Activated naive CD8-positive, alpha-beta T cell treated with anti-CD3 and anti-CD28 coated beads for 36 hours (primary cell): Measurements from ENCODE around the gene UNC5A. TPM values are rescaled to one million over a fixed set of nuclear protein-coding genes. Genes with fewer than 3 reads are reported as not detected.
"Not testable (repeated sequence)": the region's sequence is repeated elsewhere in the genome, so short reads cannot be mapped to it uniquely, and the experiment has no call there.

Experiments used
- DNase-seq: peaks from one replicate; pipeline ENCODE4 v3.0.0; 2021
- H3K27ac Mint-ChIP-seq: one replicate; pipeline ENCODE4 v1.8.0; 2022; ENCODE audit warnings: mild to moderate bottlenecking, moderate library complexity, mixed read lengths
- H3K27me3 Mint-ChIP-seq: one replicate; pipeline ENCODE4 v1.8.0; 2022; ENCODE audit warnings: mild to moderate bottlenecking, mixed read lengths
- H3K36me3 Mint-ChIP-seq: one replicate; pipeline ENCODE4 v1.8.0; 2021; ENCODE audit warnings: mild to moderate bottlenecking, mixed read lengths
- H3K4me1 Mint-ChIP-seq: one replicate; pipeline ENCODE4 v1.8.0; 2021; ENCODE audit warnings: mixed read lengths
- H3K4me3 Mint-ChIP-seq: one replicate; pipeline ENCODE4 v1.8.0; 2022; ENCODE audit warnings: mild to moderate bottlenecking, moderate library complexity, mixed read lengths
- H3K9me3 Mint-ChIP-seq: one replicate; pipeline ENCODE4 v1.8.0; 2022; ENCODE audit warnings: mixed read lengths
- total RNA-seq, 2 experiments: library from RNA; stranded (reverse); gene quantifications; one replicate each; pipeline ENCODE4 v1.2.3, GENCODE V29; 2021

The UNC5A gene
- total RNA-seq, 2 experiments from 2014 or later: not detected

DNA sequence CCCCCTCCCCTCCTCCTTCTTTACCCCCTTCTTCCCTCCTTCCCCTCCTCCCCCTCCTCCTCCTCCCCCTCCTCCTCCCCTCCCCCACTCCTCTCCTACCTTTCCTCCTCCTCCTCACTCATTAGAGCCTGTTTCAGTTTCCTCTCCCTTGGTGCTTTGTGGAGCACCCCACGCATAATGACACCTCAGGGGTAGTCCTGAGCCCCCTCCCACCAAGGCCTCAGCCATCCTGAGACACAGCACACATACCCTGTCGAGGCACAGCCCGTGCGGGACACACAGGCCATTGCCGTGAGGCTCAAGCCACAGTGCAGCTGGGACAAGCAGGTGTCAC lies 53.4 kb downstream of the UNC5A start:
- DNase-seq: no peak
- Mint-ChIP-seq H3K36me3 (no peaks in the 10 kb centered on the region), H3K4me3 (no peak overlapping the region), H3K27me3 (peaks cover 65% of the 10 kb centered on the region), H3K27ac (no peak overlapping the region), H3K4me1 (peaks cover 2% of the 10 kb centered on the region), H3K9me3 (no peaks in the 10 kb centered on the region)

GRCh38 chr5:176864755-176865154 lies 54.4 kb downstream of the UNC5A start:
- Mint-ChIP-seq H3K27me3 (peaks cover 64% of the 10 kb centered on the region), H3K4me3 (no peak overlapping the region)
- DNase-seq: no peak

DNA sequence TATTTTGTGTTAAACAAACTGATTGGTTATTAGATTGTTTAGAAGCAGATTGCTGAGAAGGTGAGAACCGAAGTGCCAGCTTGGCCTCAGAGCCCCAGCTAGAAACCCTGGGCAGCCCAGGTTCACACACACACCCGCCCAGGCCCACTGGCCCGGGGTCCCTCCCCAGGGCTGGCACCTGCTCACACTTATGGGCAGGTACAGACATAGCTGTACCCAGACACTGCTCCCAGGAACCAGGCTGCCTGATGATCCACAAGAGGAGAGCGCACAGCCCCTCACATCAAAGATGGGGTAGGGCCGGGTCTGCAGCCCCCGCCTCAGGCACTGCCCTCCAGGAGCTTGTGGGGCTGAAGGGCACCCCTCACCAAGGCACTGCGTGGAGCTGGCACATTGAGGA lies 55.6 kb downstream of the UNC5A start:
- no peak overlapping the region for H3K27ac Mint-ChIP-seq
- no peak overlapping the region for H3K4me3 Mint-ChIP-seq
- H3K27me3 Mint-ChIP-seq: peaks cover 57% of the 10 kb centered on the region
- DNase-seq: no peak
- H3K4me1 Mint-ChIP-seq: peaks cover 2% of the 10 kb centered on the region
- peaks cover 3% of the 10 kb centered on the region for H3K9me3 Mint-ChIP-seq
- no peaks in the 10 kb centered on the region for H3K36me3 Mint-ChIP-seq

More at GRCh38 chr5:176864755-176865154, 54.4 kb downstream of the UNC5A start:
- Mint-ChIP-seq H3K4me1 (peaks cover 2% of the 10 kb centered on the region), H3K9me3 (no peaks in the 10 kb centered on the region), H3K27ac (no peak overlapping the region), H3K36me3 (no peaks in the 10 kb centered on the region)

DNA sequence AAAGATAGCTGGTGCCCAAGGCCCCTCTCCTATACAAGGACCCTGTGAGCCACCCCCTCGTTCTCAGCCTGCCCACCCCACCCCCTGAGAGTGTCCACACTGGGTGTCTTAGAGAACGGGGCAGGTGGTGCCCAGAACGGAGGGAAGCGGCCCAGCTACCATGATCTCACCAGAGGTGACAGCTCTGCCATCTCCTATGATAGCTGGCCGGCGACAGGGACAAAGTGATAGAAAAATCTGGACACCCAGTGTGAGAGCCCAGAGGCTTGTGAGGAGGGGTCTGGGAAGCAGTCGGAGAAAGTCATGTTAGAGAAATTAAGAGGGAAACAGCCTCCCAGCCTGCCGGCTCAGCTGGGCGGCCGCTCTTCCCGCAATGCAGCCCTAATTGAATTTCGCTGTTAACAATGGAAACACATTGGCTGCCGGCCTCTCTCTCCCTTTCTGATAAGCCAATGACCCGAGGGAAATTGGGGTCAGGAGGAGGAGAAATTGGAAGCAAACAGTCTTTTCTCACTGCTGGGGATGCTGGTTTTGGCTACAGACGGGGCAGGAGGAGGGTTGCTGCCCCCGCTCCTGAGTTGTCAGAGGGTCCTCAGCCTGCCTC lies 56.5 kb downstream of the UNC5A start:
- no peak overlapping the region for H3K4me3 Mint-ChIP-seq
- H3K27me3 Mint-ChIP-seq: peaks cover 52% of the 10 kb centered on the region
- no peak overlapping the region for H3K27ac Mint-ChIP-seq
- peaks cover 2% of the 10 kb centered on the region for H3K4me1 Mint-ChIP-seq
- H3K9me3 Mint-ChIP-seq: peaks cover 3% of the 10 kb centered on the region
- no peaks in the 10 kb centered on the region for H3K36me3 Mint-ChIP-seq
- no peak for DNase-seq

DNA sequence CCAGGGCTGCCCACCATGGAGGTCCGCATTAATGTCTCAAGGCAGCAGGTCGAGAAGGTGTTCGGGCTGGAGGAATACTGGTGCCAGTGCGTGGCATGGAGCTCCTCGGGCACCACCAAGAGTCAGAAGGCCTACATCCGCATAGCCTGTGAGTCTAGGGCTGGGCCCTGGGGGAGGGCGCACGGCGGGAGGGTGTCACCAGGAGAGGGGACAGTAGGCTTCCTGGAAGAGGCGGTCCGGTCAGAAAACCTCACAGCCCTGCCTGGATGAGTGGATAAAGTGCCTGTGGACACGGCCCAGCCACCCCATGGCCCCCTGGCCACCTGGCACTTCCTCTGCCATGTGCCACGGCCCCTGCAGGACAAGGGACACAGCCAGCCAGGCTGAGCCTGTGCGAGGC lies 57.8 kb downstream of the UNC5A start:
- H3K9me3 Mint-ChIP-seq: peaks cover 5% of the 10 kb centered on the region
- no peak for DNase-seq
- H3K27me3 Mint-ChIP-seq: peaks cover 41% of the 10 kb centered on the region
- no peak overlapping the region for H3K27ac Mint-ChIP-seq
- H3K36me3 Mint-ChIP-seq: no peaks in the 10 kb centered on the region
- H3K4me3 Mint-ChIP-seq: no peak overlapping the region
- peaks cover 2% of the 10 kb centered on the region for H3K4me1 Mint-ChIP-seq

DNA sequence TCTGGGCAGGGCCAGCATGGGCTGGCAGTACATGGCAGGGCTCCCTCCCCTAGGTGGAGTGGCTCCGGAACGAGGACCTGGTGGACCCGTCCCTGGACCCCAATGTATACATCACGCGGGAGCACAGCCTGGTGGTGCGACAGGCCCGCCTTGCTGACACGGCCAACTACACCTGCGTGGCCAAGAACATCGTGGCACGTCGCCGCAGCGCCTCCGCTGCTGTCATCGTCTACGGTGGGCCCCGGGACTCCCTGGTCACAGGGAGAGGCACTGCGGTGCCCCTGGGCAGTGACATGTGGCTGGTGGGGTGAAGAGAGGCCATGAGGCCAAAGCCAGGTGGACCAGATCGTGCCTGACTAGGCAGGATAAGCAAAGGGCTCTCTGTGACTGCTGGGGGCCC lies 58.4 kb downstream of the UNC5A start:
- Mint-ChIP-seq H3K36me3 (no peaks in the 10 kb centered on the region), H3K9me3 (peaks cover 8% of the 10 kb centered on the region), H3K27ac (no peak overlapping the region), H3K27me3 (peaks cover 36% of the 10 kb centered on the region), H3K4me3 (no peak overlapping the region), H3K4me1 (peaks cover 1% of the 10 kb centered on the region)
- no peak for DNase-seq

DNA sequence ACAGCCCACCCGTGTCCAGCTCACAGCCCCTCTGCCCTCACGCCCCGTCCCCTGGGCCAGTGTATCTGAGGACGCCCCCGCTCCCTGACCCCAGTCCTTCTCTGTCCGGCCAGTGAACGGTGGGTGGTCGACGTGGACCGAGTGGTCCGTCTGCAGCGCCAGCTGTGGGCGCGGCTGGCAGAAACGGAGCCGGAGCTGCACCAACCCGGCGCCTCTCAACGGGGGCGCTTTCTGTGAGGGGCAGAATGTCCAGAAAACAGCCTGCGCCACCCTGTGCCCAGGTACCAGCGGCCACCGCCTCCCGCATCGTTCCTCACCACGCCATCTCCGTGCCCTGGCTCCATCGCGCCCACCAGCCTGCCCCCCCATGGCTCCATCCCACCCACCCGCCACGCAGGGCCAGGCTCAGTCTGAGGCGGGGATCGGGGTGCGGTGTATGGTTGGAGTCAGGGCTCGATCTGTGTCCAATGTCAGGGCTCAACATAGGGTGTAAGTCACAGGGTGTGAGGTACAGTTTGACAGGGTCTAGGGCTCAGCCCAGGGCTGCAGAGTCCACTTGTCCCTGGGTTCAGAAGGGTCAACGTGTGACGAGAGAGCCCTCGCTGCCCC lies 59.2 kb downstream of the UNC5A start:
- Mint-ChIP-seq H3K36me3 (no peaks in the 10 kb centered on the region), H3K27me3 (peaks cover 34% of the 10 kb centered on the region), H3K4me3 (no peak overlapping the region), H3K4me1 (no peaks in the 10 kb centered on the region), H3K9me3 (peaks cover 8% of the 10 kb centered on the region), H3K27ac (no peak overlapping the region)
- no peak for DNase-seq

DNA sequence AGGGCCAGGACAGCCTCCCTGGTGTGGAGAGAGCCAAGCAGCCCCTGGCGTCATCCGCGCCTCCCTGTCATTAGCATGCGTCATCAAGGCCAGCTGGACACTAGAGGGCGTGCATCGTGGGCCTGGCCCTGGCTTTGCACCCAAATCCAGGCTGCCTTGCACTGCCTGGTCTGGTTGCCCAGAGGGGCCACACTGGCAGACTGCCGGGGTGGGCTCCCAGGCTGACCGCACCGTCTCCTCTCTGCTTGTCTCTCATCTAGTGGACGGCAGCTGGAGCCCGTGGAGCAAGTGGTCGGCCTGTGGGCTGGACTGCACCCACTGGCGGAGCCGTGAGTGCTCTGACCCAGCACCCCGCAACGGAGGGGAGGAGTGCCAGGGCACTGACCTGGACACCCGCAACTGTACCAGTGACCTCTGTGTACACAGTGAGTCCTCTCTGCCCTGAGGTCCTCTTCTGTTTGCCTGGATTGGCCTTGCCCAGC lies 59.8 kb downstream of the UNC5A start:
- Mint-ChIP-seq H3K36me3 (no peaks in the 10 kb centered on the region), H3K4me3 (no peak overlapping the region), H3K27me3 (peaks cover 35% of the 10 kb centered on the region), H3K9me3 (peaks cover 8% of the 10 kb centered on the region), H3K27ac (no peak overlapping the region), H3K4me1 (no peaks in the 10 kb centered on the region)
- no peak for DNase-seq

DNA sequence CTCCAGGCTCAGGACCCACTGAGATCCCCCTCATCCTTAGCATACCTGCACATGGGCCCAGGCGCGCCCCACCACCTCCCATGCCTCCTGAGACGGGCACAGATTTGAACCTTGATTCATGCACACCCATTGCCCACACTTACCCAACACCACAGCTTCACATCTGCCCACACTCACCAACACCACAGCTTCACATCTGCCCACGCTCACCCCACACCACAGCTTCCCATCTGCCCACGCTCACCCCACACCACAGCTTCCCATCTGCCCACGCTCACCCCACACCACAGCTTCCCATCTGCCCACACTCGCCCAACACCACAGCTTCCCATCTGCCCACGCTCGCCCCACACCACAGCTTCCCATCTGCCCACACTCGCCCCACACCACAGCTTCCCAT lies 60.3 kb downstream of the UNC5A start:
- H3K27ac Mint-ChIP-seq, H3K4me3 Mint-ChIP-seq, H3K9me3 Mint-ChIP-seq, DNase-seq, H3K36me3 Mint-ChIP-seq, H3K4me1 Mint-ChIP-seq: not testable (repeated sequence)
- peaks cover 35% of the 10 kb centered on the region for H3K27me3 Mint-ChIP-seq

- not testable (repeated sequence) for DNase-seq, H3K9me3 Mint-ChIP-seq, H3K4me3 Mint-ChIP-seq, H3K36me3 Mint-ChIP-seq, H3K27ac Mint-ChIP-seq, H3K4me1 Mint-ChIP-seq
- peaks cover 33% of the 10 kb centered on the region for H3K27me3 Mint-ChIP-seq
Measured at GRCh38 chr5:176872586-176872985, 62.2 kb downstream of the UNC5A start.

DNA sequence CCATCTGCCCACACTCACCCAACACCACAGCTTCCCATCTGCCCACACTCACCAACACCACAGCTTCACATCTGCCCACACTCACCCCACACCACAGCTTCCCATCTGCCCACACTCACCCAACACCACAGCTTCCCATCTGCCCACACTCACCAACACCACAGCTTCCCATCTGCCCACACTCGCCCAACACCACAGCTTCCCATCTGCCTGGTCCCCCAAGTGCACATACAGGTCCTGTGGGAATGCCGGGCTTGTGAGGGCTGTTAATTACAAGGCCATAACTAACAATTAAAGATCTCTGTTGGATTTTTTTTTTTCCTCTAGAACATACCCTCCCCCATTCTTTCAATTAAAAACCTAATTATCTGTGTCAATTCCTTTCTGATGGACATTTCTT lies 62.7 kb downstream of the UNC5A start:
- not testable (repeated sequence) for H3K4me3 Mint-ChIP-seq, DNase-seq, H3K4me1 Mint-ChIP-seq, H3K36me3 Mint-ChIP-seq, H3K27ac Mint-ChIP-seq, H3K9me3 Mint-ChIP-seq
- peaks cover 33% of the 10 kb centered on the region for H3K27me3 Mint-ChIP-seq

DNA sequence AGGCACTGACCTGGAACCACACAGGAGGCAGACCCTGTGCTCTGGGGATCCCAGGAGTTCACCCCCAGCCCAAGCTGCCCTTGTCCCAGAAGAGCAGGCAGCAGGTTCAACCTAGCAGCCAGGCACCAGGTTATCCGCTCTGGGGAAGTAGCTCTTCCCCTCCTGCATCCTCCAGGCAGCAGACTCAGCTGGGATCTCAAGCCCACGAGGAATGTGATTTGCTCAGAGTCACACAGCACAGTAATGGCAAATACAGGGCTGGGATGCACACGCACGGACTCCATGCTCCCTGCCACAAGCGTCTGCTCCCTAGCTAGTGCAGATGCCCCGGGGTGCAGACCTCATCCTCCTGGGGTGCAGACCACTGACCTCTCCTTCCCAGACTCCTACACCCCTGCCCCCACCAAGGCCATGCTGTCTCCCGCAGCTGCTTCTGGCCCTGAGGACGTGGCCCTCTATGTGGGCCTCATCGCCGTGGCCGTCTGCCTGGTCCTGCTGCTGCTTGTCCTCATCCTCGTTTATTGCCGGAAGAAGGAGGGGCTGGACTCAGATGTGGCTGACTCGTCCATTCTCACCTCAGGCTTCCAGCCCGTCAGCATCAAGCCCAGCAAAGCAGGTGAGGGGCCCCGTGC lies 63.3 kb downstream of the UNC5A start:
- no peak overlapping the region for H3K27ac Mint-ChIP-seq
- H3K9me3 Mint-ChIP-seq: peaks cover 8% of the 10 kb centered on the region
- peaks cover 6% of the 10 kb centered on the region for H3K4me1 Mint-ChIP-seq
- no peak overlapping the region for H3K4me3 Mint-ChIP-seq
- DNase-seq: no peak
- H3K36me3 Mint-ChIP-seq: no peaks in the 10 kb centered on the region
- peaks cover 40% of the 10 kb centered on the region for H3K27me3 Mint-ChIP-seq

- peaks cover 8% of the 10 kb centered on the region for H3K9me3 Mint-ChIP-seq
Measured at GRCh38 chr5:176874198-176874780, 63.9 kb downstream of the UNC5A start.

DNA sequence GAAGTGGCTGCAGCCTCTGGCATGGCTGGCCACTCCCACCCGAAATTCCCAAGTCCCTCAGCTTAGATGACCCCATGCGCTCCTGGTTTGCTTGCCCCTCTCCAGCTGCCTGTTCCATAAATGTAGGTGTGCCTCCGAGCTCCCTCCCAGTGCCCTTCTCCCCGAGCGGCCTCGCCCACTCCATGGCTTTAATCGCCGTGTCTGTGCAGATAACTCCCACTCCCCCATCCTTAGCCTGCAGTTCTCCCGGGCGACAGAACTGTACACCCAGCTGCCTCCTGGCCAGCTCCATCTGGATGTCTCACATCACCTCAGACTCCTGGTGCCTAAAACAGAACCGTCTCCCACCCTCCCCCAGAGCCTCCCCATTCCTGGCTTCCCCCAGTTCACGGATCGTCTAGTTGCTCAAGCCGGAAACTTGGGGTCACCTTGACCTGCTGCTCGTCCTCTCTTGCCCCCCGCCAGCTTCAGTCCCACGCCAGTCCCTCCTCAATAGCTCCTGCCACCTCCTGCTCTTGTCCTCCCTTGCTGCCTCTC lies 64.7 kb downstream of the UNC5A start:
- no peaks in the 10 kb centered on the region for H3K36me3 Mint-ChIP-seq
- peaks cover 8% of the 10 kb centered on the region for H3K9me3 Mint-ChIP-seq
- H3K27me3 Mint-ChIP-seq: peaks cover 48% of the 10 kb centered on the region
- DNase-seq: no peak
- no peak overlapping the region for H3K4me3 Mint-ChIP-seq
- H3K27ac Mint-ChIP-seq: no peak overlapping the region
- H3K4me1 Mint-ChIP-seq: peaks cover 6% of the 10 kb centered on the region

More at GRCh38 chr5:176874198-176874780, 63.9 kb downstream of the UNC5A start:
- Mint-ChIP-seq H3K36me3 (no peaks in the 10 kb centered on the region), H3K4me3 (no peak overlapping the region), H3K27me3 (peaks cover 45% of the 10 kb centered on the region), H3K4me1 (peaks cover 6% of the 10 kb centered on the region), H3K27ac (peak overlapping the region; percentile 11)
- no peak for DNase-seq

GRCh38 chr5:176875783-176876505 lies 65.6 kb downstream of the UNC5A start:
- Mint-ChIP-seq H3K27ac (no peak overlapping the region), H3K9me3 (peaks cover 5% of the 10 kb centered on the region), H3K4me3 (no peak overlapping the region), H3K36me3 (no peaks in the 10 kb centered on the region), H3K4me1 (peaks cover 6% of the 10 kb centered on the region), H3K27me3 (peaks cover 49% of the 10 kb centered on the region)
- no peak for DNase-seq
